IPS-15b (cell line): Measurements from ENCODE around the gene ULBP3.
A peak's percentile ranks its signal among the peaks of the same experiment; 100 is the strongest.
"Not testable (repeated sequence)": the region's sequence is repeated elsewhere in the genome, so short reads cannot be mapped to it uniquely, and the experiment has no call there.

ENCODE experiments used
- H3K27me3 ChIP-seq: one replicate; pipeline ENCODE4 v1.6.1; 2013; ENCODE audit warnings: low read length; ENCODE audit not compliant: control insufficient read depth, insufficient read depth
- H3K36me3 ChIP-seq: one replicate; pipeline ENCODE4 v1.6.1; 2013; ENCODE audit warnings: low read length; ENCODE audit not compliant: control insufficient read depth, insufficient read depth
- H3K4me1 ChIP-seq: one replicate; pipeline ENCODE4 v1.6.1; 2013; ENCODE audit warnings: mild to moderate bottlenecking, low read length; ENCODE audit not compliant: control insufficient read depth, insufficient read depth
- H3K4me3 ChIP-seq: one replicate; pipeline ENCODE4 v1.5.1; 2013; ENCODE audit warnings: low read depth, low read length
- H3K9ac ChIP-seq: one replicate; pipeline ENCODE4 v1.6.1; 2013; ENCODE audit warnings: low read depth, mild to moderate bottlenecking, low read length
- H3K9me3 ChIP-seq: one replicate; pipeline ENCODE4 v1.6.1; 2013; ENCODE audit warnings: mild to moderate bottlenecking, low read length; ENCODE audit not compliant: control insufficient read depth, insufficient read depth

ULBP3 gene

GRCh38 chr6:150074396-150075033 is 5.6 kb upstream of the ULBP3 start:
- H3K4me3 ChIP-seq, H3K27me3 ChIP-seq, H3K9me3 ChIP-seq, H3K36me3 ChIP-seq, H3K4me1 ChIP-seq, H3K9ac ChIP-seq: not testable (repeated sequence)

DNA sequence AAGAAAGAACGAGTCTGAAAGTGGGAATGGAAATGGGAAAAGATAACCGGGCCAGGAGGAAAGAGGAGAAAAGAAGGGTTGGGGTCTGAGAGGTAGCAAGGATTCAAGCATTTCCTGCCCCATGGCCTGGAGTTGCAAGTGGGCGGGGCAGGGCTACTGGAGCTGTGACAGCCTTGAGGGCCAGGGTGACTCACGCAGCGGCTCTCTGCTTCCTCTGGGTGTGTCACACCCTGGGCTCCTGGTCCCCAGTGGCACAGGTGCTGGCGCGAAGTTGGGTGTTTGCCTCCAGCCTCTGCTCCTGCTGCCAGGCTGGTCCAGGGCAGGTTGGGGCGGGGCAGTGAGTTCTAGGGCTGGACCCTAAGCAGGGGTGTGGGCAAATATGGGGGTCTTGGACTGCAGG is 3.3 kb upstream of the ULBP3 start:
- H3K4me1 ChIP-seq: no peaks in the 10 kb centered on the region
- no peak overlapping the region for H3K9ac ChIP-seq
- H3K9me3 ChIP-seq: no peaks in the 10 kb centered on the region
- peaks cover 20% of the 10 kb centered on the region for H3K27me3 ChIP-seq
- H3K4me3 ChIP-seq: no peak overlapping the region
- no peaks in the 10 kb centered on the region for H3K36me3 ChIP-seq

GRCh38 chr6:150070236-150070818 is 1.4 kb upstream of the ULBP3 start:
- Histone ChIP-seq H3K4me1 (no peaks in the 10 kb centered on the region), H3K9ac (no peak overlapping the region), H3K36me3 (no peaks in the 10 kb centered on the region)

GRCh38 chr6:150069706-150070105 is 785 bp upstream of the ULBP3 start:
- peak overlapping the region; percentile 66 for H3K4me3 ChIP-seq
- no peaks in the 10 kb centered on the region for H3K4me1 ChIP-seq
- no peaks in the 10 kb centered on the region for H3K9me3 ChIP-seq
- H3K9ac ChIP-seq: no peak overlapping the region
- no peaks in the 10 kb centered on the region for H3K36me3 ChIP-seq
- peaks cover 28% of the 10 kb centered on the region for H3K27me3 ChIP-seq

More at GRCh38 chr6:150070236-150070818, 1.4 kb upstream of the ULBP3 start:
- Histone ChIP-seq H3K9me3 (no peaks in the 10 kb centered on the region), H3K4me3 (no peak overlapping the region), H3K27me3 (peaks cover 28% of the 10 kb centered on the region)

DNA sequence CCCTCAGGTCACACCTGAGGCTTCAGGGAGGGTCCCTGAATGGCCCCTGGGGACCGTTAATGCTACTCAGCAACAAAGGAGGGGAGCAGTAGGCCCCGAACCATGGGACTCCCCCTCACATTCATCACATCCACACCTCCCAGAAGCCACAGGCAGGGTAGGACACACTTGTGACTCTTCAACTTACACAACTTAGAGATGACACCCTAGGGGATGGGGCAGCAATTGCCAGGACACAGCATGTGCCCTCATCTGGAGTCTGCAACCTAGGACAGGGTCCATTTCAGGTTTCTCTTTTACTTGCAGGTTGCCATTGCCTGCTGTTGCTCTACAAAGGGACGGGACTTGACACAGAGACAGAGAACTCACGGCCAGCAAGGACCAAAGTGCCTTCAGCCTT is 770 bp downstream of the ULBP3 start:
- Histone ChIP-seq H3K9ac (peak overlapping the region; percentile 60), H3K4me1 (no peaks in the 10 kb centered on the region), H3K27me3 (peaks cover 28% of the 10 kb centered on the region), H3K9me3 (no peaks in the 10 kb centered on the region), H3K36me3 (no peaks in the 10 kb centered on the region), H3K4me3 (peak overlapping the region; percentile 66)

DNA sequence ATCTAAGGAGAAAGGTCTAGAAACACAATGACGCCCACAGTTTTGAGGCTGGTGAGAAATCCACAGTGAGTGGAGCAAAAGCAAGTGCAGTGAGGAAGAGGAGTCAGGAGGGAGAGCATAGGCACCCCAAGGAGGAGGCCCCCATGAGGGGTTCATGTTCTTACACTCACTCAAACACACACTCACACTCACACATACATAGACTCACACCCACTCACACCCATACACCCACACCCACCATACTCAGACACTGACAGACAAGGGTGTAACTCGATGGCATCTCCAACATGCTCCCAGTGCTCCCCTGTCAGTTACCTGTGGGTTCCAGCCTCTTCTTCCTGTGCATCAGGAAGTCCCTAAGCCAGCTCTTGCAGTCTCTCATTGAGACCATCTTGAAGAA is 3.8 kb downstream of the ULBP3 start:
- H3K36me3 ChIP-seq: no peaks in the 10 kb centered on the region
- no peak overlapping the region for H3K9ac ChIP-seq
- H3K9me3 ChIP-seq: no peaks in the 10 kb centered on the region
- H3K27me3 ChIP-seq: peaks cover 27% of the 10 kb centered on the region
- H3K4me3 ChIP-seq: no peak overlapping the region
- no peaks in the 10 kb centered on the region for H3K4me1 ChIP-seq

DNA sequence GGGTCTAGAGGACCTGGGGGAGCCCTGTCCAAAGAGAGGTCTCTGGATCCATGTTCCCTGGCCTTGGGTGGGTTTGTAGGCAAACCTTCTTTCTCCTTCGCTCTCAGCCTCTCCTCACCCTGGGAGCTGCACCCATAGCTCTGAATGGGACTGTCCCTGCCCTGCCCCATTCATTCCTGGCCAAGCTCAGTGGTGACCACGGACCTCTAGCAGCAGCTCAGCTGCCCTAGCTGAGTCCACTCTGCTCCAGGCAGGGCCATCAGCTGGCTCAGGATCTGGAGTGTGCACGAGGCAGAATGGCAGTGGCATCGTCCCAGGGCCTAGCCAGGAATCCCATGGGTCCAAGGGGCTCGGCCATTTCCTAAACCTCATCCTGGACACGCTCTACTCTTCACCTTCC is 5.3 kb downstream of the ULBP3 start:
- H3K4me1 ChIP-seq: no peaks in the 10 kb centered on the region
- H3K9me3 ChIP-seq: no peaks in the 10 kb centered on the region
- peaks cover 22% of the 10 kb centered on the region for H3K27me3 ChIP-seq
- no peaks in the 10 kb centered on the region for H3K36me3 ChIP-seq
- no peak overlapping the region for H3K4me3 ChIP-seq
- no peak overlapping the region for H3K9ac ChIP-seq

DNA sequence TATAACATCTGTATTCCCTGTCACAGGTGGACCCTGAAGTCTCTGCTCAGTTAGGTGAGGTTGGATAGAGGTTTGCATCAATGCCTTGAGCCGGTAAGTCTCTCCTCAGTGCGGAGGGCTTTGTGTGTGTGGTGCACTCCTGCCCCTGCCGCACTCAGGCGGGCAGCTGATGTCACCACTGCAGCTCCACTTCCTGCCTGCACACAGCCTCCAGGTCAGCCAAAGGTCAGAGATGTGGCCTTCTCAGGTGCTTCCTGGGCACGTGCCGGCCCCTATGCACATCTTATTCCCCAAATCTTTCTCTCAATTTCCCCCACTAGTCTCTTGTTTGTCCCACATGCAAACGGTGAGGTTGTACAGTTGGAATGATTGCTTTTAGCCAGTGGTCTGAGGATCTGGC is 8.9 kb downstream of the ULBP3 start:
- H3K9ac ChIP-seq, H3K36me3 ChIP-seq, H3K4me3 ChIP-seq, H3K27me3 ChIP-seq, H3K9me3 ChIP-seq, H3K4me1 ChIP-seq: not testable (repeated sequence)

DNA sequence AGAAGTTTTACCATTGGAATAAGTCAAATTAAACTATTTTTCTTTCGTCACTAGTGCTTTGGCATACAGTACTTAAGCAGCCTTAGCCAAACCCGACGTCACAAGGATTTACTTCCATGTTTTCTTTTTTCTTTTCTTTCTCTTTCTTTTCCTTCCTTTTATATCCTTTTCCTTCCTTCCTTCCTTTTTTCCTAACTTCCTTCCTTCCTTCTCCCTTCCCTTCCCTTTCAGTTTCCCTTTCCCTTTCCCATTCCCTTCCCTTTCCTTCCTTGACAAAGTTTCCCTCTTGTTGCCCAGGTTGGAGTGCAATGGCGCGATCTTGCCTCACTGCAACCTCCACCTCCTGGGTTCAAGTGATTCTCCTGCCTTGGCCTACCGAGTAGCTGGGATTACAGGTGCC is 9.9 kb downstream of the ULBP3 start:
- H3K9me3 ChIP-seq: no peaks in the 10 kb centered on the region
- H3K4me1 ChIP-seq: no peaks in the 10 kb centered on the region
- H3K4me3 ChIP-seq: no peak overlapping the region
- H3K27me3 ChIP-seq: peaks cover 3% of the 10 kb centered on the region
- H3K9ac ChIP-seq: no peak overlapping the region
- H3K36me3 ChIP-seq: no peaks in the 10 kb centered on the region

DNA sequence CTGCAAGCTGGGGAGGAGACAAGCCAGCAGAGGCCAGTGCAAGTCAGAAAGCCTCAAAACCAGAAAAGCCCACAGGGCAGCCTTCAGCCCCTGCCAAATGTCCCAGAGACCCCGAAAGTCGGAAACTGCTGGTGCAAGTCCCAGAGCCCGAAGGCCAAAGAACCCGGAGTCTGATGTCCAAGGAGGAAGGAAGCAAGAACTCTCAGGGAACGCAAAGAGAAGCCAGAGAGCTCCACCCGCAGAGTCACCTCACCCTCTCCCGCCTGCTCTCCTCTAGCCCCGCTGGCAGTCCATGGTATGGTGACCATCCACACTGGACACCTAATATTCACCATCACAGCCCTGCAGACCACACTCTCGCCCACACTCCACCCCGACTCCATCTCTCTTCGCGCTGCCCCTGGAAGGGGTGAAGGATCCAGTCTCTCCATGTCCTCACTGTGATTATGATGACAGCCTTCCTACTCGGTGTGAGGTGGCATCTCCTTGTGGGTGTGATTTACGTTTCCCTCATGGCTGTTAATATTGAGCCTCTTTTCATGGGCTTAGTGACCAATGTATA is 10.6 kb downstream of the ULBP3 start:
- no peaks in the 10 kb centered on the region for H3K4me1 ChIP-seq
- no peaks in the 10 kb centered on the region for H3K36me3 ChIP-seq
- peaks cover 3% of the 10 kb centered on the region for H3K27me3 ChIP-seq
- no peak overlapping the region for H3K9ac ChIP-seq
- H3K9me3 ChIP-seq: no peaks in the 10 kb centered on the region
- no peak overlapping the region for H3K4me3 ChIP-seq

DNA sequence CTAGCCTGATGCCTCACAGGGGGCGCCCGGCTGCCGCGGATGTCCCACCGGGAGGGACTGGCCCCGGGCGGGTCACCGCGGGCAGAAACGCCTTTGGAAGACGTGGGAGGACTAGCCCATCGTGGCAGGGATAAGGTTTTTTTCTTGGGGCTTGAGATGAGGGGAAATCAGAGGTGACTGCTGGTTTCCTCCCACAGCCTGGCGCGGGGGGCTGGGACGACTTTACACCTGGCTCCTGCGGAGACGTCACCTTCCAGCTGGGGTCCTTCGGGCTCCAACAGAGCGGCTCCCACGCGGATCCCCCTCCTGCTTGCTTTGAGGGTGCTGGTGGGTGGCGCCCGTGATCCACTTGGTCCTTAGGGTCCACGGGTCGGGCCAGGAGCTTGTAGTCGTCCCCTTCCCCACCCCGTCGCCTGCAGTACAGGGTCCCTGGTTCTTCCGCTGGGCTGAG is 11.4 kb downstream of the ULBP3 start:
- Histone ChIP-seq H3K36me3 (no peaks in the 10 kb centered on the region), H3K4me1 (no peaks in the 10 kb centered on the region), H3K9ac (no peak overlapping the region), H3K27me3 (peaks cover 7% of the 10 kb centered on the region), H3K4me3 (no peak overlapping the region), H3K9me3 (no peaks in the 10 kb centered on the region)

- Histone ChIP-seq H3K9me3 (no peaks in the 10 kb centered on the region), H3K27me3 (peaks cover 7% of the 10 kb centered on the region), H3K9ac (no peak overlapping the region), H3K4me1 (no peaks in the 10 kb centered on the region), H3K36me3 (no peaks in the 10 kb centered on the region), H3K4me3 (no peak overlapping the region)
Observed at GRCh38 chr6:150056916-150057315, 12.0 kb downstream of the ULBP3 start.
